Stimulated activated CD4-positive, alpha-beta T cell treated with anti-CD3 and anti-CD28 coated beads, Interleukin-4, amount 100 ng/mL, for 24 hours (primary cell): Measurements from ENCODE around the gene ARHGAP15.

Experiments used
- DNase-seq: peaks from one replicate; pipeline ENCODE4 v3.0.0-alpha.2; 2020

The ARHGAP15 gene

GRCh38 chr2:143354050-143354750, 225.0 kb downstream of the ARHGAP15 start:
- DNase-seq = no peak

GRCh38 chr2:143355870-143356269, 226.7 kb downstream of the ARHGAP15 start:
- no peak for DNase-seq

- no peak for DNase-seq
Observed at GRCh38 chr2:143356336-143356735, 227.1 kb downstream of the ARHGAP15 start.

GRCh38 chr2:143356736-143357446, 227.7 kb downstream of the ARHGAP15 start:
- DNase-seq = no peak

- no peak for DNase-seq
Observed at GRCh38 chr2:143357966-143358365, 228.7 kb downstream of the ARHGAP15 start.

GRCh38 chr2:143361346-143361745, 232.1 kb downstream of the ARHGAP15 start:
- DNase-seq = no peak

- no peak for DNase-seq
Observed at GRCh38 chr2:143371616-143372015, 242.4 kb downstream of the ARHGAP15 start.

- no peak for DNase-seq
Observed at GRCh38 chr2:143375384-143375880, 246.2 kb downstream of the ARHGAP15 start.

- DNase-seq = no peak
Observed at GRCh38 chr2:143378996-143379395, 249.8 kb downstream of the ARHGAP15 start.

GRCh38 chr2:143379955-143380354, 250.7 kb downstream of the ARHGAP15 start:
- DNase-seq = no peak

GRCh38 chr2:143382573-143382972, 253.4 kb downstream of the ARHGAP15 start:
- no peak for DNase-seq

- no peak for DNase-seq
Observed at GRCh38 chr2:143383016-143383415, 253.8 kb downstream of the ARHGAP15 start.

GRCh38 chr2:143384111-143384510, 254.9 kb downstream of the ARHGAP15 start:
- no peak for DNase-seq

GRCh38 chr2:143390171-143390570, 261.0 kb downstream of the ARHGAP15 start:
- no peak for DNase-seq

GRCh38 chr2:143392358-143392757, 263.1 kb downstream of the ARHGAP15 start:
- no peak for DNase-seq

- no peak for DNase-seq
Observed at GRCh38 chr2:143394062-143394461, 264.8 kb downstream of the ARHGAP15 start.

GRCh38 chr2:143397884-143398614, 268.8 kb downstream of the ARHGAP15 start:
- DNase-seq = no peak

- no peak for DNase-seq
Observed at GRCh38 chr2:143398781-143399180, 269.6 kb downstream of the ARHGAP15 start.

- DNase-seq = no peak
Observed at GRCh38 chr2:143399631-143400069, 270.4 kb downstream of the ARHGAP15 start.

- no peak for DNase-seq
Observed at GRCh38 chr2:143401861-143402260, 272.6 kb downstream of the ARHGAP15 start.

GRCh38 chr2:143402451-143402850, 273.2 kb downstream of the ARHGAP15 start:
- DNase-seq = no peak

- no peak for DNase-seq
Observed at GRCh38 chr2:143410082-143410897, 281.1 kb downstream of the ARHGAP15 start.

- DNase-seq = no peak
Observed at GRCh38 chr2:143415571-143415970, 286.4 kb downstream of the ARHGAP15 start.
